GM21390 (cell line): ENCODE measurements around the gene CTSZ.
"Not testable (repeated sequence)": the region's sequence is repeated elsewhere in the genome, so short reads cannot be mapped to it uniquely, and the experiment has no call there.

ENCODE experiments used
- ATAC-seq: cut with Tn5 transposase; IDR thresholded peaks from one replicate; pipeline ENCODE4 v1.9.1; 2021; ENCODE audit not compliant: unreplicated experiment

CTSZ gene

DNA sequence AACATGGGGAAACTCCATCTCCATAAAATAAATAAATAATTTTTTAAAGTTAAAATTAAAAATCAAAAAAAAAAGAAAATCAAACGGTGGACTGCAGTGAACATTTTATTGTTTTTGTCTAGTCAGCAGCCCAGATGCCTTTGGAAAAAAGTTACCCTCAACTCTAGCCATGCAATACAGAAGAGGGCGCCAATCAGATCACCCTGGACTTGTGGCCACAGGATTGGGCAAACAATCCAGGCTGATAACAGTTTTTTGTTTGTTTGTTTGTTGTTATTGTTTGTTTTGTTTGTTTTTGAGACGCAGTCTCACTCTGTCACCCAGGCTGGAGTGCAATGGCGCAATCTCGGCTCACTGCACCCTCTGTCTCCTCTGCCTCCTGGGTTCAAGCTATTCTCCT is 56.5 kb downstream of the CTSZ start:
- no peak for ATAC-seq

DNA sequence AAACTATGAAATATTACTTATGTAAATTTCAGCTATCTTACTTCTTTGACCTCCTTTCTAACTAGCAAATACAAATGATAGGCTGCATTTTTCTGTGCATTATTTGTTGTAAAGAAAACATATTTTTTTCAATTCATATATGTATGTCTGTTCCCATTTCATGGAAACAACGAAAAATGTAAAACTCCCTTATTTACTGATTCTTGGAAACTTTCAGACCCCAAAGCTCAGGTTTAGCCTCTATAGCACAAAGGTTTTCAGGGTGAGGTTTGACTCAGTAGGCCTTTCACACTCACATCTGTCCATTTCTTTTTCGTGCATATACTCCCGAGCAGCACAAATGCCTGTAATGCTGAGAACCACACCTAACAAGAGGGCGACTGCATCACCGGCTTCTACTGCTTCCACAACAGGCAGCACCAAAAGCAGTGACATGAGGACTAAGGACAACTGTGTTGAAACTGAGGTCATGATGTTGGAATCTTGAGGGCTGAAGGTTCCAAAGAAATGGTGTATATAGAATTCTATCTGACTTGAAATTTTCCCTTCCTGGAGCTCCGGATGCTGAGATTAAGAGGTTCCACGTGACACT is 59.2 kb downstream of the CTSZ start:
- ATAC-seq, result not testable (repeated sequence)

- no peak for ATAC-seq
These were observed 61.0 kb downstream of the CTSZ start for GRCh38 chr20:58945965-58946631.
